ENCODE measurements around the gene APOE. TPM values are rescaled to one million over a fixed set of nuclear protein-coding genes. Genes with fewer than 3 reads are reported as not detected.

The APOE gene
- polyA plus RNA-seq, 2 of the 4 experiments (the other 2 are of a cell fraction), result 12.5 to 31.9 TPM

DNA sequence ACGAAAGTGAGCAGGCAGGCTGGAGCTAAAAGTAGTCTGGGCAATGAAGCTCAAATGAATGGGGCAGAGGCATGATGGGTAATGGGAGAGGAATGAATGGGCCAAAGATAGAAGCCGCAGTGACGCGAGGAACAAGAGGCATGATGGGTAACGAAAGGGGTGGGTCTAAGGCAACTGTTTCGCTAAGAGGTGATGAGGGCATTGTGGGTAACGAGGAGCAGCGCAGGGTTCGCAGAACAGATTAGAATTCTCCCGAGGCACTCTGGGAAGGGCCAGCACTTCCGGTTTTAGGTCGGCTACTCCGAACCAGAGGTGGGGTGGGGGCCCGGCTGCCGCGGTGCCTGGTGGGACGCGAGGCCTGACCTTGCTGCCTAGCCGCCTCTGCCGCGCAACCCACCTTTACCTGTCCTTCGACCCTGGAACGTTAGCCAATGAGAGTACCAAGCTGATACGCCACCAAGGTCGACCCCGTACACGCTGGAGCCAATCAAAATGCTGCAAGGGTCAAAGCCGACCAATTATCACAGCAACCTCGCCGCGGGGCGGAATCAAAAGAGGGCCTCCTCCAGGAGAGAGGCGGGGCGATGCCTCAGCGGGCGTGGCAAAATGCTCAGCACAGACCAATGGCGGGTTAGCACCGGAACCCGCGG, 15.1 kb upstream of the APOE start (continued):
- TF ChIP-seq, protein P1, sequence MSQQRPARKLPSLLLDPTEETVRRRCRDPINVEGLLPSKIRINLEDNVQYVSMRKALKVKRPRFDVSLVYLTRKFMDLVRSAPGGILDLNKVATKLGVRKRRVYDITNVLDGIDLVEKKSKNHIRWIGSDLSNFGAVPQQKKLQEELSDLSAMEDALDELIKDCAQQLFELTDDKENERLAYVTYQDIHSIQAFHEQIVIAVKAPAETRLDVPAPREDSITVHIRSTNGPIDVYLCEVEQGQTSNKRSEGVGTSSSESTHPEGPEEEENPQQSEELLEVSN (IDR thresholded peaks at IDR 0.05; ENCODE audit: borderline replicate concordance, low read depth), result 0 out of 2 replicates have a peak, but pooled peaks have one; percentile 46
- no peak; the same call in 1 of the 2 replicates for TF ChIP-seq GATA3 (IDR thresholded peaks at IDR 0.05; ENCODE audit: borderline replicate concordance)
- TF ChIP-seq FOSL2 (IDR thresholded peaks at IDR 0.05), result no peak
- peak; percentile 50; the same call in 1 of the 2 replicates for TF ChIP-seq FOSL2 (CRISPR knock-in tag; IDR thresholded peaks at IDR 0.05)
- TF ChIP-seq ZC3H11A (IDR thresholded peaks at IDR 0.05), result no peak
- TF ChIP-seq PHF8 (IDR thresholded peaks at IDR 0.05; ENCODE audit: borderline replicate concordance, low read depth), result no peak
- TF ChIP-seq, protein P2, sequence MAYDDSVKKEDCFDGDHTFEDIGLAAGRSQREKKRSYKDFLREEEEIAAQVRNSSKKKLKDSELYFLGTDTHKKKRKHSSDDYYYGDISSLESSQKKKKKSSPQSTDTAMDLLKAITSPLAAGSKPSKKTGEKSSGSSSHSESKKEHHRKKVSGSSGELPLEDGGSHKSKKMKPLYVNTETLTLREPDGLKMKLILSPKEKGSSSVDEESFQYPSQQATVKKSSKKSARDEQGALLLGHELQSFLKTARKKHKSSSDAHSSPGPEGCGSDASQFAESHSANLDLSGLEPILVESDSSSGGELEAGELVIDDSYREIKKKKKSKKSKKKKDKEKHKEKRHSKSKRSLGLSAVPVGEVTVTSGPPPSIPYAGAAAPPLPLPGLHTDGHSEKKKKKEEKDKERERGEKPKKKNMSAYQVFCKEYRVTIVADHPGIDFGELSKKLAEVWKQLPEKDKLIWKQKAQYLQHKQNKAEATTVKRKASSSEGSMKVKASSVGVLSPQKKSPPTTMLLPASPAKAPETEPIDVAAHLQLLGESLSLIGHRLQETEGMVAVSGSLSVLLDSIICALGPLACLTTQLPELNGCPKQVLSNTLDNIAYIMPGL (CRISPR knock-in tag; IDR thresholded peaks at IDR 0.05; ENCODE audit: borderline replicate concordance), result no peak
- no peak for TF ChIP-seq CHD4 (IDR thresholded peaks at IDR 0.05; ENCODE audit: borderline replicate concordance)
- no peak for TF ChIP-seq EP300 (IDR thresholded peaks at IDR 0.05)
- TF ChIP-seq CEBPB (IDR thresholded peaks at IDR 0.05), result no peak
- TF ChIP-seq TP53 (CRISPR knock-in tag; IDR thresholded peaks at IDR 0.05), result no peak; the same call in 1 of the 2 replicates
- no peak for TF ChIP-seq ZFP36 (IDR thresholded peaks at IDR 0.05; ENCODE audit: borderline replicate concordance, partially characterized antibody)
- TF ChIP-seq, protein P3, sequence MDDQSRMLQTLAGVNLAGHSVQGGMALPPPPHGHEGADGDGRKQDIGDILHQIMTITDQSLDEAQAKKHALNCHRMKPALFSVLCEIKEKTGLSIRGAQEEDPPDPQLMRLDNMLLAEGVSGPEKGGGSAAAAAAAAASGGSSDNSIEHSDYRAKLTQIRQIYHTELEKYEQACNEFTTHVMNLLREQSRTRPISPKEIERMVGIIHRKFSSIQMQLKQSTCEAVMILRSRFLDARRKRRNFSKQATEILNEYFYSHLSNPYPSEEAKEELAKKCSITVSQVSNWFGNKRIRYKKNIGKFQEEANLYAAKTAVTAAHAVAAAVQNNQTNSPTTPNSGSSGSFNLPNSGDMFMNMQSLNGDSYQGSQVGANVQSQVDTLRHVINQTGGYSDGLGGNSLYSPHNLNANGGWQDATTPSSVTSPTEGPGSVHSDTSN (IDR thresholded peaks at IDR 0.05), result peak; percentile 83; the same call in 1 of the 2 replicates
- TF ChIP-seq SMC3 (IDR thresholded peaks at IDR 0.05), result no peak
- TF ChIP-seq HOXA7 (CRISPR knock-in tag; IDR thresholded peaks at IDR 0.05), result no peak
- no peak for TF ChIP-seq RNF2 (IDR thresholded peaks at IDR 0.05; ENCODE audit: borderline replicate concordance, low read depth)
- TF ChIP-seq, protein P4, sequence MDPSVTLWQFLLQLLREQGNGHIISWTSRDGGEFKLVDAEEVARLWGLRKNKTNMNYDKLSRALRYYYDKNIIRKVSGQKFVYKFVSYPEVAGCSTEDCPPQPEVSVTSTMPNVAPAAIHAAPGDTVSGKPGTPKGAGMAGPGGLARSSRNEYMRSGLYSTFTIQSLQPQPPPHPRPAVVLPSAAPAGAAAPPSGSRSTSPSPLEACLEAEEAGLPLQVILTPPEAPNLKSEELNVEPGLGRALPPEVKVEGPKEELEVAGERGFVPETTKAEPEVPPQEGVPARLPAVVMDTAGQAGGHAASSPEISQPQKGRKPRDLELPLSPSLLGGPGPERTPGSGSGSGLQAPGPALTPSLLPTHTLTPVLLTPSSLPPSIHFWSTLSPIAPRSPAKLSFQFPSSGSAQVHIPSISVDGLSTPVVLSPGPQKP (IDR thresholded peaks at IDR 0.05; ENCODE audit: low read depth, low read length), result 0 out of 2 replicates have a peak, but pooled peaks have one; percentile 52
- peak; percentile 32; the same call in 1 of the 2 replicates for TF ChIP-seq HOXB5 (CRISPR knock-in tag; IDR thresholded peaks at IDR 0.05)
- TF ChIP-seq SREBF2 (IDR thresholded peaks at IDR 0.05), result no peak
- no peak for TF ChIP-seq NR3C1 (IDR thresholded peaks at IDR 0.05)
- TF ChIP-seq, protein P5, sequence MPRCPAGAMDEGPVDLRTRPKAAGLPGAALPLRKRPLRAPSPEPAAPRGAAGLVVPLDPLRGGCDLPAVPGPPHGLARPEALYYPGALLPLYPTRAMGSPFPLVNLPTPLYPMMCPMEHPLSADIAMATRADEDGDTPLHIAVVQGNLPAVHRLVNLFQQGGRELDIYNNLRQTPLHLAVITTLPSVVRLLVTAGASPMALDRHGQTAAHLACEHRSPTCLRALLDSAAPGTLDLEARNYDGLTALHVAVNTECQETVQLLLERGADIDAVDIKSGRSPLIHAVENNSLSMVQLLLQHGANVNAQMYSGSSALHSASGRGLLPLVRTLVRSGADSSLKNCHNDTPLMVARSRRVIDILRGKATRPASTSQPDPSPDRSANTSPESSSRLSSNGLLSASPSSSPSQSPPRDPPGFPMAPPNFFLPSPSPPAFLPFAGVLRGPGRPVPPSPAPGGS (IDR thresholded peaks at IDR 0.05), result no peak
